ENCODE measurements around the gene ANKLE1. TPM values are rescaled to one million over a fixed set of nuclear protein-coding genes. Genes with fewer than 3 reads are reported as not detected.

The ANKLE1 gene
- total and polyA plus RNA-seq, 10 of the 15 experiments (the other 5 are each of a cell fraction or from before 2014, with no cell fraction given): 2.2 to 17.9 (median 10.9) TPM

- TF ChIP-seq MYC (IDR thresholded peaks at IDR 0.05; ENCODE audit: insufficient read depth, insufficient read length, insufficient replicate concordance, low read length, severe bottlenecking) (no peak), FOXM1 (IDR thresholded peaks at IDR 0.05; ENCODE audit: low read depth, low read length) (no peak), ZNF592 (IDR thresholded peaks at IDR 0.05) (no peak), KAT2A (conservative IDR thresholded peaks at IDR 0.05; ENCODE audit: control insufficient read depth, low read depth, low read length) (no peak), NFIC (IDR thresholded peaks at IDR 0.05; ENCODE audit: low read depth, low read length) (no peak), MYB (IDR thresholded peaks at IDR 0.05; ENCODE audit: borderline replicate concordance, low read depth, low read length) (no peak), ZBTB11 (CRISPR knock-in tag; IDR thresholded peaks at IDR 0.05) (no peak), SUPT20H (IDR thresholded peaks at IDR 0.05; ENCODE audit: borderline replicate concordance, control insufficient read depth, low read depth, low read length) (no peak), E2F4 (IDR thresholded peaks at IDR 0.05; ENCODE audit: low read depth, low read length) (no peak), ZBED1 (IDR thresholded peaks at IDR 0.05; ENCODE audit: borderline replicate concordance) (no peak), SRF (IDR thresholded peaks at IDR 0.05; ENCODE audit: low read depth in 2 of 2, low read length in 2 of 2) (no peak), ZBTB33 (IDR thresholded peaks at IDR 0.05) (no peak), SMAD1 (IDR thresholded peaks at IDR 0.05; ENCODE audit: low read depth, partially characterized antibody) (no peak), MAX (IDR thresholded peaks at IDR 0.05; ENCODE audit: low read depth, low read length) (peak; percentile 63; the same call in 1 of the 2 replicates), EZH2 (IDR thresholded peaks at IDR 0.05; ENCODE audit: borderline replicate concordance, control insufficient read depth, low read depth, low read length) (no peak)
These were observed 906 bp downstream of the ANKLE1 start (continued) for GRCh38 chr19:17282488-17283125.

Measured in GM12878 (cell line).